Epithelial cell of prostate (primary cell): ENCODE measurements around the gene TOMM7.
A peak's percentile ranks its signal among the peaks of the same experiment; 100 is the strongest.
"Not testable (repeated sequence)": the region's sequence is repeated elsewhere in the genome, so short reads cannot be mapped to it uniquely, and the experiment has no call there.

ENCODE experiments used
- DNase-seq: peaks from one replicate; pipeline ENCODE4 v3.0.0-alpha.2; 2011; ENCODE audit warnings: low read depth, low spot score
- H3K27ac ChIP-seq: fragments of 450-650 bp; 2 replicates; pipeline ENCODE4 v1.5.1; 2017; ENCODE audit warnings: mild to moderate bottlenecking

The TOMM7 gene

GRCh38 chr7:22854158-22855048, 31.8 kb upstream of the TOMM7 start:
- peak; percentile 20 for DNase-seq
- peak overlapping the region; percentile 98 for H3K27ac ChIP-seq

- H3K27ac ChIP-seq, result peak overlapping the region; percentile 98
Measured at GRCh38 chr7:22853674-22854157, 31.1 kb upstream of the TOMM7 start.

DNA sequence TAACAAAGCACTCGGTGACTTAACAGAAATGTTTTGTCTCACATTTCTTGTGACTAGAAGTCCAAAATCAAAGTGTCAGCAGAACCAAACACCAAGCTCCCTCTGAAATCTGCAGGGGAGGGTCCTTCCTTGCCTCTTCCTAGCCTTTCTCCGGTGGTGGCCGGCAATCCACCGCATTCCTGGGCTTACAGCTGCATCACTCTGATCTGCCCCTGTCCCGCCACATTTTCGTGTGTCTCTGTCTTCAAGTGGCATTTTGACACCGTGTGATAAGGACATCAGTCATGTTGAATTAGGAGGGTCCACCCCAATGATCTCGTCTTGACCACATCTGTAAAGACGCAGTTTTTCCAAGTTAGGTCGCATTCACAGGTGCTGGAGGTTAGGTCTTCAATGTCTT, 30.5 kb upstream of the TOMM7 start:
- H3K27ac ChIP-seq, result no peak overlapping the region
- no peak for DNase-seq

More at GRCh38 chr7:22853674-22854157, 31.1 kb upstream of the TOMM7 start:
- no peak for DNase-seq

GRCh38 chr7:22851145-22851544, 28.5 kb upstream of the TOMM7 start:
- H3K27ac ChIP-seq, result no peak overlapping the region
- no peak for DNase-seq

DNA sequence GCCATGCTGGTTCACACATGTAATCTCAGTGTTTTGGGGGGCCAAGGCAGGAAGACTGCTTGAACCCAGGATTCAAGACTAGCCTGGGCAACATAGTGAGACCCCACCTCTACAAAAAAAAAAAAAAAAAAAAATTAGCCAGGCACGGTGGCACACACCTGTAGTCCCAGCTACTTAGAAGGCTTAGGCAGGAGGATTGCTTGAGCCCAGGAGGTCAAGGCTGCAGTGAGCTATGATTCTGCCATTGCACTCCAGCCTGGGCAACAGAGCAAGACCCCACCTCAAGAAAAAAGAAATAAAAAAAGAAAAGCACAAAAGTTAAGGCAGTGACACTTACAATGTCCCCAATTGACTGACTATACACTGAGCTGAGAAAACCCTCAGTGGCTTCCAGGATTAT, 27.7 kb upstream of the TOMM7 start:
- H3K27ac ChIP-seq, DNase-seq: not testable (repeated sequence)

- no peak for DNase-seq
- H3K27ac ChIP-seq, result no peak overlapping the region
Measured at GRCh38 chr7:22849662-22850061, 27.0 kb upstream of the TOMM7 start.

- DNase-seq, result no peak
- no peak overlapping the region for H3K27ac ChIP-seq
Measured at GRCh38 chr7:22849172-22849571, 26.5 kb upstream of the TOMM7 start.

DNA sequence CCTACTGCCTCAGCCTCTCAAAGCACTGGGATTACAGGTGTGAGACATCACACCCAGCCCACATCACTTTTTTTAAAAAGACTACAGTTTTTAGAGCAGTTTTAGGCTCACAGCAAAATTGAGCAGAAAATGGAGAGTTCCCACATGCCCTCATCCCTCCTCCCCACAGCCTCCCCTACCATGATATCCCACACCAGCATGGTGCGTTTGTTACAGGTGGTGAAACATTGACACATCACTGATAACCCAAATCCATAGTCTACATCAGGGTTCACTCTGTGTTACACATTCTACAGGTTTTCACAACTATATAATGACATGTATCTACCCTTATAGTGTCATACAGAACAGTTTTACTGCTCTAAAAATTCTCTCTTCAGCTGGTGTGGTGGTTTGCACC, 24.3 kb upstream of the TOMM7 start:
- no peak overlapping the region for H3K27ac ChIP-seq
- no peak for DNase-seq

- no peak for DNase-seq
- H3K27ac ChIP-seq, result no peak overlapping the region
Measured at GRCh38 chr7:22845221-22845834, 22.7 kb upstream of the TOMM7 start.

DNA sequence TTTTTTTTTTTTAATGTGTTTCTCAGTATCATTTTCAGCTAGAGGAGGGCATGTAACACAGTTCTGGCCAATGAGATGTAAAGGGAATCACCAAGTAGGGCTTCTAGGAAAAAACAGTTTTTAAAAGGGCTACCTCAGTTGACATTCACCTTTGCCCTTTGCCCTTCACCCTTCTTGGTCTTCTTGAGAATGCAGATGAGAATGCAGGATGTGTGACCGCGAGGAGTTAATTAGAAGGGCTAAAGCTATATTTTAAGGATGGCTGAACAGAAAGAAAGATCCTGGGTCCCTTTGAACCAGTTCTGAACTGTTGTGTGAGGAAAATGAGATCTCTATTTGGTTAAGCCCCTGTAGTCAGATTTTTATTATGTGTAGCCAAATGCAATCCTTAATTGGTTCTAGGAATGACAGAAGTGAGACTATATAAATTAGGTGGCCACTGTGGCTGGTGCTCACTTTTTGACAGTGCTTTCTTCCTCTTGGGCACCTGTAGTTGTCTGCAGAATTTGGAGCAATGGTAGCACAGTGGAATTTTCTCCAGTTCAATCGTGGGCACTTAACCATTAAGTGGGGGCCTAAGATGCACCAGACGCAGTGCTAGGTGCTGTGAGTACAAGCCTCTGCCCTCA, 21.1 kb upstream of the TOMM7 start:
- no peak for DNase-seq
- H3K27ac ChIP-seq, result no peak overlapping the region

GRCh38 chr7:22842973-22843372, 20.3 kb upstream of the TOMM7 start:
- DNase-seq, result no peak
- H3K27ac ChIP-seq, result no peak overlapping the region

- no peak overlapping the region for H3K27ac ChIP-seq
- no peak for DNase-seq
Measured at GRCh38 chr7:22842383-22842941, 19.8 kb upstream of the TOMM7 start.

DNA sequence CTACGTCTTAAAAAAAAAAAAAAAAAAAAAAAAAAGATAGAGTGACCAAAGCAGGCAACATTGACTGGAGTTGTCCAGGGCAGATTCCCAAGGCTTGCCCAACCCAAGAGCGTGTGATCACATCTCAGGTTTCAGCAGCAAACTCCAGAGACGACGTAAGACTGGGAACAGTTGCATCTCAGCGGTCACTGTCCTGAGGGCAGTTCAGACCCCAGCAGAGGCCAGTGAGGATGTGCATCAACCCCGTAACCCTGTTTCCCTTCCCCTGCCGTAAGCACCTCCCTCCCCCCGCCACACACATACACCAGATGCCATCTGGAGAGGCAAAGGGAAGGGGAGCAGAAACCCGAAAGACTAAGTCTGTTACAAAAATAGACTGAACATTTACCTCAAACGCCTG, 19.3 kb upstream of the TOMM7 start:
- no peak overlapping the region for H3K27ac ChIP-seq
- DNase-seq, result no peak

DNA sequence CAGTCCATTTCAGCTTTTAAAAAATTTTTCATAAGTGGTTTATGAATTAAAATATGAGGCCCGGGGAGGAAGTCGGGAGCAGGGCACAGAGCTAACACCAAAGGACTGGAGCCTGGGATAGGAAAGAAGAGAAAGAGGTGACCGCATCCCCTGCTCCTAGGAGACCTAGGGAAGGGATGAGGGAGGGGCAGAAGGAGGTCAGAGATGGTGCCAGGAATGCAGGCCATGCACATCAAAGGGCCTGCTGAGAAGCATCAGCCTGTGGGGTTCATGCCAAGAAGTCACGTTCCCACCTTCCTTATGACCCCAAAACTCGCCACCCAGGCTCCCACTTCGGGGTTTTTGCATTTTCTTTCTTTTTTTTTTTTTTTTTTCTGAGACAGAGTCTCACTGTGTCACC, 14.7 kb upstream of the TOMM7 start:
- H3K27ac ChIP-seq, result no peak overlapping the region
- no peak for DNase-seq

- not testable (repeated sequence) for DNase-seq, H3K27ac ChIP-seq
Measured at GRCh38 chr7:22836506-22836905, 13.9 kb upstream of the TOMM7 start.

DNA sequence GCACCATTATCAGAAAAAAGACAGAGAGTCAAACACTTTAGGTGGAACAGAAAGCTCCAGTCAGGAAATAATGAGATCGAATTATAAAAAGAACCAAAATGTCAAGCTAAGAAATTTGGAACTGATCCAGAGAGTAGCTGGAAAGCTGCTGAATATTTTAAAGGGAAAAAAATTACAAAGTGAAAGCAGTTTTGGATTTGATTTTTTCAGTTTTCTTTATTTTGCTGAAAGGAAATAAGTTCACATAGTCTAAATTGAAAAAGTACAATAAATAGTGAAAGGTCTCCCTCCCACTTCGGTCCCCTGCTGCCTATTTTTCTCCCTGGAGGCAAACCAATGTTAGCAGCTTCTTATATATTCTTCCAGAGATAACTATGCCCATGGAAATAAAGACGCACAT, 11.3 kb upstream of the TOMM7 start:
- no peak overlapping the region for H3K27ac ChIP-seq
- no peak for DNase-seq

DNA sequence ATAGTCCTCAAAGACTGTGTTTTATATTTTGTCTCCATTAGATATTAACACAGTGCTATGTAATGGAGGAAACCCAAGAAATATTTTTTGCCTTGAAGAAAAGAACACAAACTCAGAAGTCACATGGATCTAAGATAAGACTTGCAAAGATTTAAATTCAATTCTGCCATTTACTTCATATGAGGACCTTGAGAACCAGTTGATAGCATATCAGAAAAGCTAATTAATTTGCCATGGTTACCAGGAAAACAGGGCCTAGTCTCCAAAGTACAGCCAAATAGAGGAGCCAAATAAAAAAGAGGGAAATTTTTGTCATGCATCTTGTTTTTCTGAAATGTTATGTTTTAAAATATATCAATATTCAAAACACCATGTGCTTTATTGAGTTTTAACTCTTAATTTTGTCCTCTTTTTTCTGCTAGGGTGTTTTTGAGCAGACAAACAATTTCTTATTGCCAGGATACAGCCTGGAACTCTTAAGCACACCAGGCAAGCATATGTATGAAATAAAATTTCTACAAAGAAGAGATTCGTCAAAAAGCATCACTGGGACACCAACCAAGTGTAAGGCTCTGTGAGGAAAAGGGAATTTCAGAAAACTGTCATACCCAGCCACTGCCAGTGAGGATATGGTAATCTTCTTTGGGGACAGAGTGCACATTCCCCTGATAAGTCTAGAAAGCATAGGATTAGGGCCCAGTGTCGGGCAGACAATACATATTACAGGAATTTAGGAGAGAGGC, 10.6 kb upstream of the TOMM7 start:
- DNase-seq, result no peak
- H3K27ac ChIP-seq, result no peak overlapping the region

DNA sequence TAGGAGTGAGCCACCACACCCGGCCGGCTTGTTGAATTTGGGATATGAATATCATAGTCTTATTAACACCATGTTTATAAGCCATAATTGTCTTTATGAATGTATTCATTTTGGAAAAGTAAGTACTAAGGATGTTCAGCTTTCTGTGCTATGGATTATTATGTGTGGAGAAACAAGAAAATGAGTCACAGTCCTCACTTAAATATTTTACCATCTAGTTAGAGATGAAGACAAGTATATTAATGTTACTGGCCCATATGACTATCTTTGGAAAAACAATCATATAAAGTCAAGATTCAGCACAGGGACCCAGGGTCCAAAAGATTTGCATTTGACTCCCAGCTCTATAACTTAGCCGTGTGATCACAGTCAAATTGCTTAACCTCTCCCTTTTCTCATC, 9.8 kb upstream of the TOMM7 start:
- no peak for DNase-seq
- H3K27ac ChIP-seq, result no peak overlapping the region

- no peak for DNase-seq
- H3K27ac ChIP-seq, result no peak overlapping the region
Measured at GRCh38 chr7:22831602-22832305, 9.1 kb upstream of the TOMM7 start.

DNA sequence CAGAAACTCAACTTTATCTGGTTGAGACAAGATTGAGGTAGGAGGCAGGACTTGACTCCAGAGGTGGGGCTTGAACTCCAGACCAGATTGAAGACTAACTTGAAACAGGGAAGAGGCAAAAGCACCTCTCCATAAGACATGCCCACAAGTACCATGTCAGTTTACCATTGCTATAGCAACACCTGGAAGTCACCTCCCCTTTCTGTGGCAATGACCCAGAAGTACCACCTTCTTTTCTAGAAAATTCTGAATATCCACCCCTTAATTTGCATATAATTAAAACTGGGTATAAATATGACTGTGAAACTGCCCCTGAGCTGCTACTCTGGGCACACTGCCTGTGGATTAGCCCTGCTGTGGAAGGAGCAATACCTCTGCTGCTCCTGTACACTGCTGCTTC, 4.9 kb upstream of the TOMM7 start:
- DNase-seq, result no peak
- H3K27ac ChIP-seq, result no peak overlapping the region
